DMS53 (cell line): ENCODE results near the gene VPS41.

Experiments
- DNase-seq: peaks from one replicate; lab custom pipeline; 2025; lab: John Stamatoyannopoulos, UW

VPS41 gene

DNA sequence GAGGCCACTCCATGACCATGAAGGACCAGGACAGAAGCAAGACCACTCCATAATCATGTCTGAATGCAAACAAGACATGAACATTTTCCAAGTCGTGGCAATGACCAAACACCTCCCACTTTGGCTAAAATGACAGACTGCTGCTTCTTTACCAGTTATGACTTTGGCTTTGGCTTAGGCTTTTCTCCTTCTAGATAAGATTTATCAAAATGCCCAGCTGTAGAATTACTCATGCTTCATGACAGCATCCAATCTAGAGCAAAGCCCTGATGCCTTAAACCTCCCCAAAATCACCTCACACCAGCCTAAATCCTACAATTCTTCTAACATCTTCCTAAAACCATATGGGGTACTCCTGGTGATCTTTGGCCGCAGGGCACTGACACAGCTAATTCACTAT is 102.1 kb downstream of the VPS41 start:
- DNase-seq: no peak

DNA sequence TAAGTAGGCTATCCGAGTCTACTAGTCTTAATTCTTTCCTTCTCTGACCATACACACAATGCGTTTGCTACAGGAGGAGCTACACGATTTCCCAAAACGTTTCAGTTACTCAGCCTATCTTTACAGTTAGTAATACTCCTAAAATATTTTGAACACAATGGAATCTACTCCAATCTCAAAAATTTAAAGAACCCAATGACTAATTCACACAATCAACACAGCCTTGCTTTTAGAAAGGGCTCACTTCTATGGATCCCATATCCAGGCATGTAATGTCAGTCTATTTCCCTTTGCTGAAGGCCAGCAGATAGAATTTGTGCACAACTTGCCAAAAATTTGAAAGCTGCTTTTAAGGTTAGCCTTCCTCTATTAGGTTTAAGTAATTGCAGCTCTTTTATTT is 107.2 kb downstream of the VPS41 start:
- no peak for DNase-seq

DNA sequence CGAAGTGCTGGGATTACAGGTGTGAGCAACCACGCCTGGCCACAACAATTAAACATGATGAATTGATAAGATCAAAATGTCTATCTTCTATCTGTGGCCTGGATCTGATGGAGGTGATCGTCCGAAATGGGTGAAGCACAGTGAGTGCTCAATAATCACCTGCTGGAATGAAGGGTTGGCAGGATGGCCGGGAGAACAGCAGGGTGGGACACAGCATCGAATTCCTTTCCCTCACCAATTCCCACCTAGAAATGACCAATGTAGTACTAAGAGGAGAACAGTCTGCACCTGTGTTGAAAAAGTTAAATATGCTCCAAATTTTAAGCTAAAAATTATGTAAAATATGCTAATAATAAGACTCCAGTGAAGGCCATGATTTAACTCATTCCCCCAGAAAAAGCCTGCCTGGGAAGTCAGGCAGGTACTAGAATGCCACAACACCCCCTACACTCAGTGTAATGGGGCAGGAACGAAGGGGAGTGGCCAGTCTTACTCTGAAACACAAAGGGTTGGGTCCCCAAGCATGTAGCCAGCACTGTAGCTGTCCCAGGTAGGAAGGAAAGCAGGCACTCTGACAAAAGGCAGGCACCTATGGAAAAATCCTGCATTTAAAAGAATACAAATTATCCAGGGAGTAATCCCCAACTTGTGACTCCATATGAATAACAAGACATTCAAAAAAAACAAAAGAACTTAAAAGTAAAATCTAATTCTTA is 110.3 kb downstream of the VPS41 start:
- no peak for DNase-seq

DNA sequence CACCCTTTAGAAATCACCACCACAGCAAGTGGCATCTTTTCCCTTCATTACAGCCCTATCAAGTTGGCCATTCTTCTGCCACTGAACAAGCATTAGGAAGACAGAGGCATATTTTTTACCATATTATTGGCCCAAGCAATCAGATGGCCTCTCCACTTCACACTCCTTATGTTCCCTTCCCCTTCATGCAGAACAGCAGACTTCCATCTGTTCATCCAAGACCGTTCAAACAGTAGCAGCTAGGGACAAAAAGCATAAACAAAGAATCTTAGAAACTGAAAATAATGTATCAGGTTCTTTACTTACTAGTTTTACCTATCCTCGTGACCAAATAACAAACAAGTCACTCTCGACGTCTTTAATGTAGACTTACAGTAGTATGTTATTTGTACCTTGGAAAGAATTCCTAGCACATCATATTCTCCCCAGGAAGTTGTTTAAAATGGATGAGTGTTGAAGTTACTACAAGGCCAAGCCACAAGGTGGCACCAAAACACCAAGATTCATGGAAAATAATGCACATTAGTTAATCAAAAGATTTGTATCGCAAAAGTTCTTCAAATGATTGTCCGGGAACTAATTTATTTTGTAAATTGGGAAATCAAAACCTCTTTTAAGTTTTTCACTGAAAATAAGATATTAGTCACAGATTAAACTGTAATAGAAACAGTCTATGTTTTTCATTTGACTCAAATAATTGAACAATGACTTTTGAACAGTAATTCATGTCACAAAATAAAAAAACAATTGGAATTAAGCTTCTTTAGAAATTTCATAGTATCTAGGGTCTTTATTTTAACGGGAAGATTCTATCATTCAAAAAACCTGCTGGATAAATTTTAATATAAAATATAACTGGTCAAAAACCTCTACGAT is 112.1 kb downstream of the VPS41 start:
- DNase-seq: peak; percentile 69

DNA sequence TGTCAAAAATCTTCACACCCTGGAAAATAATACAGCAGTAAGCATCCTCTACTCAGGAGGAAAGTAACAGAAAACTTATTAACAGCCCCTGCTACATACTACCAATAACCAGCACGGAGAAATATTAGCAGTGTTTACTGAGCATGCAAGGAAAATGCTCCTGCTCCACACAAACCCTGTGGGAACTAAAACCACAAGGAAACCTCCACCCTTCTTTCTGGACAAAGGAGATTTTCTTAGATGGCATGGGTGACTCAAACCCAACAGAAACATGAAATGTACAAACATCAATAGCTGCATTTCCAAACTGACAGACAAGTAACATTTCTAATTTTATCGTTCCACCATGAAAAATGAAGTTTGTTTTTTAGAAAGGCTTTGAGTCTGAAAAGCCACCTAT is 113.4 kb downstream of the VPS41 start:
- DNase-seq: no peak

DNA sequence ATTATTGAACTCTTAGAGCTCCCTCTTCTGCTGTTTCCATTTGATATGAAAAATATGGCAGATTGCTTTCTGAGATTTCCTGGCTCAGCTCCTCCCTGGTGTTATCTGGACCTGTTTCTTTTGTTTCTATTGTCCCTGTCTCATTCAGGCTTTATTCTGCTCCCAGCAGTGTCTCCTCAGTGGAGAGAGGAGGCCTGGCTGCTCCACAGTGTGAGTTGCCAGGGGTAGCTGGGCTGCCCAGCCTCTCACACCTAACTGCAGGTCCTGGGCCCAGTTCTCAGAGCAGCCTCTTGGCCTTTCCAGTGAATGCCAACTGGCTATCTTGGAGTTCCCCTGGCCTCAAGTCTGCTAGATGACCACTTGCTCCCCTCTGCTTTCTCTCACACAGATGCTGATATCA is 127.0 kb downstream of the VPS41 start:
- DNase-seq: no peak

DNA sequence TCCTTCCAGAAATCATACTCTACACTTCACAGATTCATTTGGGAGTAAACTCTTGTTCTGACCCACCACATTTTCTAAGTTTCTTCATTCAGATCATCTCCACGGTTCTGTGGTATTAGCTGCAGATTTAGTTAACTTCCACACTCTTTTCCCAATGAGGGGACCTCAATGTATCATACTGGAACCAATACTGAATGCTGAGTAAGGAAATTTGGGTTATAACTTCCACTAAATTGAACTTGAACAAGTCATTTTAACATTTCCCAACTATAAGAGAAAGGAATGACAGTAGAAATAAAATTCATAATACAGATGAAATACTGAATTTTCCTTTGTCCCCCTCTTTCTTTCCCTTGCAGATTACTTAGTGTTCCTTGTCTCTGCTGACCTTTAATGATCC is 131.4 kb downstream of the VPS41 start:
- no peak for DNase-seq

DNA sequence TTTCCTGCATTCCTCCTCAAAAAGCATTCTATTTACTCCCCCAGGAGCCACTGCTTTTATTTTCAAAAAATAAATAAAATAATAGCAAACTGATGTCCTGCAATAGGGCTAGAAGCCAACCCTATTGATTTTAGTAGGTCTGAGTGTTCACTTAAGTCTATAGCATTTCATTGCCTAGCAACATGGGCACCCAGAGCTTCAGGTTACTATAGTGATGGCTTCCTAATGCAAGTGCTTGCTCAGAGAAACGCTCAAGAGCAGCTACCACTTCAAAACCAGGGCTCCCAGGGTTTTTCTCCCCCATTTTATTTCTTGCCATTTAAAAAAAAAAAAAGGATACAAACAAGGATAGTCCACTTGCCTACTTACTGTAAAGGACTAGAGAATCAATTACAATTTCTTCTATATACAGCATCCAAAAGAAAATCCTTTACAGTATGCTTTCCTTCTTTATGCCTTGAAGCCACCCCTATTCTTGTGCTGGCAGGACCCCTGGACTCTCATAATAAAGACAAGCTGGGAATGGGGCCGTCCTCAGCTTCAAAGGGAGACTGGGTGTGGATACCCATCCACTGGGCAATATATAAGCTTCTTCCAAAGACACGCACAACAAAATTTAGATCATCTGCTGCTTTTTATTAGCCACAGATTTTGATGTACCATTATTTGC is 133.3 kb downstream of the VPS41 start:
- DNase-seq: peak; percentile 68

DNA sequence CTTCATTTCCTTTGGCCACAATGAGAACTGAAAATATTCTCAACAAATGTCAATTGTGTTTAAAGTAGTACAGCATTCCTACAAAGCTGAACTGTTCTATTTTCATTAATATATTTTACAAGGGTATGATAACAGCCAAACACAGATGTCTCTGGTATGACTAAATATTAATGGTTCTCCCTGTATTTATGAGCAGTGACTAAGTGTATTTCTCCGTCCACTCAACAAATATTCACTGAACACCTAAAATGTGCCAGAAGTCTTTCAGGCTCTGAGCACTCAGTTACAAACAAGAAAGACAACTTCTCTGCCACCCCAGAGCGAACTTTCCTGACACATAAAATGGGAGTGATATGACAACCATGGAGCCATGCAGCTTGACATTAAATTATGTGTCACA is 135.6 kb downstream of the VPS41 start:
- DNase-seq: no peak

DNA sequence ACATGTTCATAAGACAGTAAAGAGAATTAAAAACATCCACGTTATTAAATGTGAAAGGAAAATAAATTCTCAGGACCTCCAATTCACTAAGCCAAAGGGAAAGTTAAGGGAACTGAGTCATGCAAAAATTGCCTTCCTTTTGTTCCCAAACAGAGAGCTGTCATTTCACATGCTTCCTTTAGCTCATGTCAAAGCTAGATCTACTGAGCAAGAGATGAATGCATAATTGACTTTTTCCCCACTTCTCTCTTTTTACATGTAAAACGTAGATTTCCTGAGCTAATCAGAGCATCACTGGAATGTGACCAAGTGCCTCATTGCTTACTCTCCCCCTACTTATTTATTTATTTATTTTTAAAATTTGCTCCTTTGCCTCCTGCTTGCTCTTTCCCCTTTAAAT is 148.8 kb downstream of the VPS41 start:
- DNase-seq: no peak

DNA sequence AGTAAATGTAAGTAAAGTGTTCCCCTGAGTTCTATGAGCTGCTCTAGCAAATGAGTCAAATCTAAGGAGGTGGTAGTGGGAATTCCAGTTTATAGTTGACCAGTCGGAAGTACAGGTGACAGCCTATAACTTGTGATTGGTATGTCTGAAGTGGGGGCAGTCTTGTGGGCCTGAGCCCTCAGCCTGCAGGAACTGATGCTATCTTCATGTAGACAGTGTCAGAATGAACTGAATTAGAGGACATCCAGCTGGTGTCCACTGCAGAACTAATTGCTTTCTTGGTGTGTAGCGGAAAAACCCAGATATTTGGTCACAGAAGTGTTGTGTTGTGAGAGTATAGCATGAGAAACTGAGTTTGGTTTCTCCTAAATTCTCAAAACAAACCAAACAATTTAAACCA is 150.0 kb downstream of the VPS41 start:
- no peak for DNase-seq

DNA sequence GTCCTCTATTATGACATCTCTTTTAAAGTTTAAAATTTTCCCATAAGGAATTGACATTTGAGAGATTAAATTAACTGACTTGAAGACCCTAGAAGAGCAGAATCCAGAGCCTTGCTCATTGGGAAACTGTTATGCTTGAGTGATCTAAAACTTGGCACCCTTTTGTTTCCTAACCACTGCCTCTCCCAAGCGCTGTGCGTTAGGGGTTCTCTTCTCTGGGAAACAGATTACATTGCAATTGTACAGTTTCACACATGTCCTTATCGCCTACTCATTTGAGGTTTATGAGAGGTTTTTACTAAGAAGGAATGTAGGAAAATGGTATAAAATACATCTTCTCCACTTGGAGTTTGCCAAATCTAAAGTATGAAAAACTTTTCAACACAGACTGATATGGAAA is 151.1 kb downstream of the VPS41 start:
- DNase-seq: no peak

DNA sequence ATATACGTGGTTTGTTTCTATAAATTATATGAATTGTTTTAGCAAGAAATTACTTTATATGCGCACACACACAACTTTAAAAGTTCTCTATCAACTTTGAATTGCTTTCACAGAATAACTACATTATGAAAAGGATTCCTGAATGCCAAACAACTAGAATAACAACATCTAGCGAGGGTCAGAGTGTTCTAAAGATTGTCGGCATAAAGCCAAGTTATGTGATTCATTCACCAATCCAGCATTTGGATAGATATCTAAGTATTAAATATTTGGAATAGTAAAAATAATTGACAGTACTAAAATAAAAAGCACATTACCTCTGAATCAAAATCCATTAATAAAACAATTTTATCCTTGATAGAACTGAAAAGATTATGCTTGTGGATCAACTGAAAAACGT is 152.5 kb downstream of the VPS41 start:
- no peak for DNase-seq

DNA sequence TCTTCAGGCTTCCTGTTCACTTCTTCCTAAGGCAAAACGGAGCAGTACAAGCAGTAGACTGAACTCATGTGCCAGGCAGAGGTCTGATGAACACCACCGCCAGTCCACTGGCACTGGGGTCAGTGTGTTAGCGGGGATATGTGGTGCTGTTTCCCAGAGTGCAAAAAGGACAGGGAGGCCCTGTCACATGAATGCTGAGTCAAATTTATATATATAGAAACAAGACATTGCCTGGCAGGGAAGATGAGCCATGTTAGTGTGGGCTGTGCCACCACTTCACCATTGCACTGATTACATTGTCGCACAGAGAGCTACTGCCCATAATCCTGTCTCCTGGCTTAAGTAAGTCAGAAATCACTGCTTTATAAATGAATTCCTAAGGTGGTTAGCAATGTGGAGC is 155.6 kb downstream of the VPS41 start:
- DNase-seq: no peak

DNA sequence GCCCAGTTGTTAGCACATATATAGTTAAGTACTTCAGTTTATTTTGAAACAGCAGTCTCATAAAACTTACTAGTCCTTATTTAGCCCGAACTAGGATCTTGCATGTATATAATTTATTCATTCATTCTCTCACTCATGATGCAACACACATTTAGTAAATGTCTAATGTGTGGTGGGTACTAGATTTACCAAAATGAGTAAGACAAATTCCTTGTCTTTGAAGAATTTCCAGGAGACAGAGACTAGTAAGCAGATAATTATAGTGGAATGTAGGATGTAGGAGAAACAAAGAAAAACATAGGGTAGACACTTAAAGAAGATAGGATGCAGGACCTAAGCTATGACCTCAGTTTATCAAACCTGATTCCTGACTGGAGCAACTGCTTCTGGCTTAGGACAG is 157.6 kb downstream of the VPS41 start:
- DNase-seq: no peak

DNA sequence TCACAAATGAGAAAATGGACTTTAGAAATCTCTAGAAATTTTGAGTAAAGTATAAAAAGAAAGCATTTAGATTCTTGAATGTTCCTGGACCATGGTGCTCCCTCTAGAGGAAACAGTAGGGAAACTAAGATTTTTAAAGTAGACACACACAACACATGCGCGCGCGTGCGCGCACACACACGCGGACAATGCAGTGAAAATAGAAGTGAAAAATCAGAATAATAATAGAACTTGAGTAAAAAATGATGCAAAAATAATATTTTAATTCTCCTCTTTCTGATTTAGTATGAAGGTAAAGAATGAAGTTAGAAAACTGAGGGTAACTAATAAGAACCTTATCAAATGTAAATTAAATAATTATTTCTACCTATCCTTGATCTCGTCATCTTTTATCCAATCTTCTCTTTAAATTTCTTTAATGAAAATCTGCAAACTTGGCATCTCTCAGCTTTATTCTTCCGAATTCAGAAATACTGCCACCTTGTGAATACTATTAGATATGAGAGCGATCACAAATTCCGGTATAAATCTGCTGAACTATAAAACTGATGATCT is 160.9 kb downstream of the VPS41 start:
- DNase-seq: peak; percentile 38

DNA sequence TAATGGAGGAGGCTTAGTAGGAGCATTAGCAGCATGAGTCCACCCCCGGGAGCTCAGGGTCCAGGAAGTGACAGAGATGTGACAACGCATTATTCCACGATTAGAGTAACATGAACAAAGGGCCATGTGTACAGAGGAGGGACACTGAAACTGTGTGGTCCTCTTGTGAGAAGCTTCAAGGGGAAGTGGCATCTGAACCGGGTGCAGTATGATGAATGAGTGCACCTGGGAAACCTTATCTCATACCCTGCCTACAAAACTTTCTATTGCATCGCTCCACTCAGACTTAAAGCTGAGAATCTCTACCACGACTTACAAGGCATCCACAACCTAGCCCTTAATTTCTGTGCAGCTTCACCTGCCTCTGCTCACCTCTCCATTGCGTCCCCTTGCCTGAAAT is 162.6 kb downstream of the VPS41 start:
- DNase-seq: no peak

DNA sequence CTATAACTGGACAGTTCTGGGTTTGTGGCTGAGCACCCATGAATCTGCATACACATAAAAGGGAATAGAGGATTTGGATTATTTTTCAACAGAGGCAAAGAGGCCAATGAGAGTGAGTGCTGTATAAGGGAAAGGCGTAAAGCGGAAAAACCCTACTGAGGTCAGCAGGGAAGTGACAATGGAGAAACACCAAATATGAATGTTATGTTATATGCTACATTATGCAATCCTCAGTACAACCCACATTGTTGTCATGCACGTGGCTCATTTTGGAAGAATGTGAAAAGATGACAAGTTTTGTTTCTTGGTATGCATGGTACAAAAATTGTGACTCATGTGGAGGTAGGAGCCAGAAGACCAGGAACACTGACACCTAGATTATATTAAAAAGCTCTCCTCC is 164.2 kb downstream of the VPS41 start:
- no peak for DNase-seq

DNA sequence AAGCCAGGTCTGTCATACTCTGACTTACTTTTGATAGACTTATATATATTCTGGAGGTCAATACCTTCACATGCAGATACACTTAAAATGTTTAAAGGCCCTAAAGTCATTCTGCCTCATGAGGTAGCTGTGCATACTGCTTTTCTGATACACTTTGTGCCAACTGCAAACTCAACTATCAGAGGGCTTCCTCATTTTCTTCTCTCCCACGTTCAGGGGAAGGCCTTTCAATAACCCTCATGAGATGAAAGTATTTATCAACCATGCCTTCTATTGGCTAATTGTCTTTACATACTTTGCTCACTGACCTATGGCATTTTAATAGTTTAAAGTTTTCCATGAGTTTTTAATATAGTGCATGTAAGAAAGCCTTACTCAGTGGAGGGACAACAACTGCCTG is 165.1 kb downstream of the VPS41 start:
- no peak for DNase-seq

DNA sequence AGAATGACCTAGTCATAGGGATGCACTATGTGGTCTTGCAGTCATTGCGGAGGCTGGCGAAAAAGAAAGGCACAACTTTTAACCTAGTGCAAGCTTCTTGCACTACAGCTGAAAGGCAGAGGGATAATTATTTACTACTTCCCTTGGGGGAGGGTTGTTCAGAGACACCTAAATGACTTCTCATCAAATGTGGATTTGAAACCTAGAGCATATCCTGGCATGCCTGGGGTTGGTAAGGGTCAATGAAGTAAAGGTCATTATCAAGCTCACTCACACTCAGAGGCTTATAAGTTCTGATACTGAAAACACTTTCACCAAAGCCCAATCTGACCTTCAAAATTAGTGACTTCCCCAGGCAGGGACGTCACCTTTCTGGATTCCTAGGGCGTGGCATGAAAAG is 168.9 kb downstream of the VPS41 start:
- DNase-seq: no peak

DNA sequence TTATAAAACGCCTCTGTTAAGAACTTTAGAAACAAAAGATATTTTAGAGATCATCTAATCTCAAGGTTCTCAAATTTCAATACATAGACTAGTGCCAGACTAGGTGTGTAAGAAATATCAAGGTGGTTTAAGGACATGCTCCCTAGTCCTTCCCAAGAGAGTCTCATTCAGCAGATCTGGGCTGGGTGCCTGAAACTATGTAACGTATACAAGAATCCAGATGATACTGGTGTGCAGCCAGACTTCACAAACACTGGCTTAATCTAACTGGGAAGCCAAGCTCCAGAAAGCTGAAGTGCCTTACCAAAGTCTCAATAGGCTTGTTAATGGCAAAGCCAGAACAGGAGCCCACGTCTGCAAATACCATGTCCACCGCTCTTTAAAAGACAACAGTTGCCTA is 172.9 kb downstream of the VPS41 start:
- DNase-seq: no peak

DNA sequence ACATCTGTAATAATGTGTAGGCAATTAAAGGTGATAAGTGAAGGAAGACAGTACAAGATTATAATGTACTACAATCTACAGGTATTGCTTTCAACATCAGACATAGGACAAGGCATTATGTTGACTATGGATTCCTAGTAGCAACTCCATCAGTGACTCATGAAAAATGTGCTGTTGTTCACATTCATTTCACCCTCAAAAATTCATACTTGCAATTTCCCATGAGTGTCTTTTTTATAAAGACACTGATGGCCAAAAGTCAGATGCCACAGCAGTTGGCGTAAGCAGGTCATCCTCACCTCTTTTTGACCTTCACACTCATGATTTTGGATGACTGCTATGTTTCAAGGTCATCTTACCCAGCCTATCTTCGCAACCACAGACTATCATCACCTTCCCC is 177.8 kb downstream of the VPS41 start:
- no peak for DNase-seq

DNA sequence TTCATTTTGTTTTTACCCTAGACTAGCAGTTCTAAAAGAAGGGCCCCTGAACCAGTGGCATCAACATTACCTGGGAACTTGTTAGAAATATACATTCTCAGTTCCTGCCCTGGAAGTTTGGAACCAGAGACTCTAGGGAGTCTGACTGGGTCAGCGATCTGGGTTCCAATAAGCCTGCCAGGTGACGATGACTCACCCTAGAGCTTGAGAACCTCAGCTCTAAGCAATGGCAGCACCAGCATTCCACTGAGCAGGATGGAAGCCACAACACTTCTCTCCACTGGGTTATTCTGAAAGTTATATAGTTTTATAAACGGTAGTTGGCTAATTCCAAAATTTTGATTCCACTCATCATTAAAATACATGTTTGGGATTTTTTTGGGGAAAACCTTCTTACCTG is 180.8 kb downstream of the VPS41 start:
- DNase-seq: peak; percentile 34
